H54 (cell line): ENCODE results near the gene ZRANB1.

Experiments
- DNase-seq: peaks from one replicate; pipeline ENCODE4 v3.0.0; 2011; ENCODE audit warnings: low spot score, mixed read lengths; ENCODE audit not compliant: insufficient read length
- FAIRE-seq: peaks from 3 replicates; lab custom pipeline; 2011; peaks lifted over from hg19 to GRCh38; lab: Jason Lieb, UNC
- POLR2A ChIP-seq: IDR thresholded peaks from 2 replicates; pipeline ENCODE4 v1.6.1; 2011; ENCODE audit warnings: low read depth, mild to moderate bottlenecking, low read length

ZRANB1 gene

GRCh38 chr10:125026036-125026931, 84.4 kb downstream of the ZRANB1 start:
- no peak for FAIRE-seq

GRCh38 chr10:125026974-125027735, 85.2 kb downstream of the ZRANB1 start:
- no peak for FAIRE-seq
- no peak for TF ChIP-seq POLR2A
- DNase-seq = no peak

More at GRCh38 chr10:125026036-125026931, 84.4 kb downstream of the ZRANB1 start:
- TF ChIP-seq POLR2A = no peak
- no peak for DNase-seq

GRCh38 chr10:125027871-125028869, 86.2 kb downstream of the ZRANB1 start:
- TF ChIP-seq POLR2A = no peak
- DNase-seq = no peak
- FAIRE-seq = no peak

- FAIRE-seq (no peak), DNase-seq (no peak)
- TF ChIP-seq POLR2A = no peak
These were observed 87.8 kb downstream of the ZRANB1 start for GRCh38 chr10:125029584-125030242.

GRCh38 chr10:125030567-125031197, 88.8 kb downstream of the ZRANB1 start:
- no peak for TF ChIP-seq POLR2A
- no peak for FAIRE-seq
- no peak for DNase-seq

GRCh38 chr10:125032474-125033020, 90.6 kb downstream of the ZRANB1 start:
- DNase-seq = no peak
- no peak for FAIRE-seq
- TF ChIP-seq POLR2A = no peak

GRCh38 chr10:125033146-125033924, 91.4 kb downstream of the ZRANB1 start:
- DNase-seq (no peak), FAIRE-seq (no peak)
- TF ChIP-seq POLR2A = no peak

- DNase-seq = no peak
- no peak for TF ChIP-seq POLR2A
- FAIRE-seq = no peak
These were observed 92.8 kb downstream of the ZRANB1 start for GRCh38 chr10:125034675-125035074.

GRCh38 chr10:125035136-125035535, 93.2 kb downstream of the ZRANB1 start:
- DNase-seq = peak; percentile 40

GRCh38 chr10:125035588-125036295, 93.8 kb downstream of the ZRANB1 start:
- no peak for TF ChIP-seq POLR2A
- FAIRE-seq = no peak
- DNase-seq = no peak

More at GRCh38 chr10:125035136-125035535, 93.2 kb downstream of the ZRANB1 start:
- TF ChIP-seq POLR2A = no peak
- FAIRE-seq = no peak
